Suppressor macrophage treated with lipopolysaccharide for 4 hours (primary cell): ENCODE data around the gene NUAK1.
"Not testable (repeated sequence)": the region's sequence is repeated elsewhere in the genome, so short reads cannot be mapped to it uniquely, and the experiment has no call there.

Experiments
- DNase-seq: peaks from one replicate; pipeline ENCODE4 v3.0.0-alpha.2; 2020

Gene NUAK1

GRCh38 chr12:106029532-106029931, 109.2 kb downstream of the NUAK1 start:
- no peak for DNase-seq

- no peak for DNase-seq
Measured at GRCh38 chr12:106027911-106028310, 110.8 kb downstream of the NUAK1 start.

DNA sequence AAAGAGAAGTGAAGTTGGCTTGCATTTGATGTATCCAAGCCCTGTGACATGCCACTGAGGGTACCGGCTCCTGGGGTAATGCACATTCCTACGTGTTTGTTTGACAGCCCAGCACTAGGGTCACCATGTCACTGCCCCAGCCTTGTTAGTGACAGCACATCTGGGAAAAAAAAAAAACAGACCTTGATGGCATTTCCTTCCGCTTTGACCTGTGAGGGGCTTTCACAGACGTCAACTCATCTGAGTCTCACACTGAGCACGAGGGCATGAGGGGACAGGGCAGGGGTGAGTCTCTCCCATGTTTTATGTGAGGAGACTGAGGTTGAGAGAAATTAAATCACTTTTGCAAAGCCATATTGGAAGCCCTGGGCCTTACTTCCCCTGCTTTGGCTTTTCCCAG, 111.5 kb downstream of the NUAK1 start:
- DNase-seq, result no peak

- no peak for DNase-seq
Measured at GRCh38 chr12:106025129-106025528, 113.6 kb downstream of the NUAK1 start.

DNA sequence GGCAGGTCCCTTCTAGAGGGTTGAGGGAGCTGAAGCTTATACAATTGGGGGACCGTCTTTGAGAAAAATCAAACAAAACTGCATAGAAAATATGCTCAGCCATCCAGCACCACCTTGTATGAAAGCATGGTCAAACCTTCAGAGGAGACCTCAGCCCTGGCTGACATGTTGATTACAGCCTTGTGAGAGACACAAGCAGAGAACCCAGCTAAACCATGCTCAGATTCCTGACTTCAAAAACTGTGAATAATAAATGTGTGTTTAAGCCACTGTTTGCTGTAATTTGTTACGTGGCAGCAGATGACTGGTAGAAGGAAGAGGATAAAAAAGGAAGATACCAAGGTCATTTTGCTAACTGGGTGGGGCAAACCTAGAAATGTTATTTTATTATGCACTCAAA, 115.7 kb downstream of the NUAK1 start:
- DNase-seq, result no peak

DNA sequence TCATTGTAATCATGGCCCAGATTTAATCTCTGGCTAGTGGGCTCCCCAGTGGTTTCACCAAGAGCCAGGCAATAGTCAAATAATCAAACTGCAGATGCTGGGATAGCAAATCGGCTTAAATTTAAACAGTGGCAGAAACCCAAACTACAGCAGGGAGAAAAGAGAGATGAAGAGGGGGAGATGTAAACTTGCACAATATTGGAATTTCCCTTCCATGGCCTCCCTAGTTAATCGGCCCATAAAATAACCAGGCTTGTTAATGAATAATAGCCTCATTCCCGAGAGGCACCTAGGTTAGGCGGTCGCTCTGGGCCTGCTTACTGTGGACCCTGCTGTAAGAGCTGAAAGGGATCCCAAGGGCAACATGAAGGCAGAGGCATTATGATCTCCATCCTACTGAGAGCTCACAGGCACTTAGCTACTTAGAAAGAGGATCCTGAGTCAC, 116.2 kb downstream of the NUAK1 start:
- DNase-seq, result no peak

DNA sequence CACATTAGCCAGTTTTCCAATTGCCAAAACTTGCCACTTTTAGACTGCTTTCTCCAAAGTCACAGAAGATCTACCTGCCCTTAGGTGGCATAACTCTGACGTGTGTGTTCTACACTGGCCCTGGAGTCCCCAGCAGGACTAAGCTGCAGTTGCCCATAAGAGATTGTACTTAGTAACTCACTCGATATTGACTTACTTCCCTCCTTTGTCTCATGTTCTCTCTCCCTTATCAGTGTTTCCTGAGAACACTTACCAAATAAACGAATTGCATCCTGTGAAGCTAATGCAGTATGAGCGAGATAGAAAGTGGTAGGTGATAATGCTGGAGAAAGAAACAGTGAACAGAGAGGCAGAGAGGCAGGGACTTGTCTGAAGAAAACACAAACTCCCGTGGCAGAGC, 117.2 kb downstream of the NUAK1 start:
- no peak for DNase-seq

- no peak for DNase-seq
Measured at GRCh38 chr12:106020736-106021135, 118.0 kb downstream of the NUAK1 start.

- no peak for DNase-seq
Measured at GRCh38 chr12:106019144-106019543, 119.6 kb downstream of the NUAK1 start.

GRCh38 chr12:106018286-106018685, 120.5 kb downstream of the NUAK1 start:
- no peak for DNase-seq

GRCh38 chr12:106016601-106017278, 122.0 kb downstream of the NUAK1 start:
- DNase-seq, result not testable (repeated sequence)

DNA sequence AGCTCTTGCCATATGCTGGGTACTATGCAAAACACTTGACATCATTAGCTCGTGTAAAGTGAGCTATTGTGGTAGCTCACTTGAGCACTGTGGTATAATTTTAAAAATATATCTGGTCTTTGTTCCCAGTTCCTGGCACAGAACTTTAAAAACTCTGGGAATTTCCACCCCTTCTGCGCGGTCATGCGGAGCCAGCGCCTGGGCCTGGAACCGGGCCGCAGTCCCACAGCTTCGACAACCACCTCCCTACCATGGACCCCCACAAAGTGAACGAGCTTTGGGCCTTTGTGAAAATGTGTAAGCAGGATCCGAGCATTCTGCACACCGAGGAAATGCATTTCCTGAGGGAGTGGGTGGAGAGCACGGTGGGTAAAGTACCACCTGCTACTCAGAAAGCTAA, 123.1 kb downstream of the NUAK1 start:
- DNase-seq, result no peak

DNA sequence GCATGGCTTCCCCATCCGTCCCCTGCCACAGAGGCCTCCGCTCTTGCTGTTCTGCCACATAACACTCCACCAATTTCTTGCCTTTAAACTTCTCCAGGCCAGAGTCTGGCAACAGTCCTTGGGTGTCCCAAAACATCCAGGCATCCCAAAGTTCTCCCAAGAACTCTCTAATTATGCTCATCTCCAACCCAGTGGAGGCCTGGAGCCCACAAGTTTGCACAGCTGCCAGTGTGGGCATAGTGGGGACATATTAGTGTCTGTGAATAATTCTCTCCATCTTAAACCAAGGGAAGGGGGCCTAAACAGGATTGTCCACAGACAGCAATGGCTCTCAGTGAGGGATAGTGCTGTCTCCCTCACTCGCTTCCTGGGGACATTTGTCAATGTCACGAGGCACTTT, 124.8 kb downstream of the NUAK1 start:
- no peak for DNase-seq
